ENCODE measurements around the gene CDKN1A.

The CDKN1A gene

DNA sequence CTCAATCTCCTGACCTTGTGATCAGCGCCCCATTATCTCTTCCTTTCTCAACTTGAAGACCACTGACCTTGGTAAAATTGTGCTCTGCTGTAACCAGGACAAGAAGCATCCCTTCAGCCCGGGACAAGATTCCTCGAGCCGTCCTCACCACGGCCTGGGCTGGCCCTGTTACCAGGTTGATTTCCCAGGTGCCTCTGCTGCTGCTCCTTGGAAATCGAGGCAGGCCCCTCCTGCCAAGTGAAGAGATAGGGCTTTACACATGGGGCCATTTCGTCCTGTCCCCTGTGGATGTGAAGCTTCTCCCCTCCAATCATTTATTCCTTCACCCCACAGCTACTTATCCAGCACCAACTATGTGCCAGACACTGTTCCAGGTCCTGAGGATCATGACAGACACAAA lies 40.6 kb downstream of the CDKN1A start:
- ChIA-PET POLR2A (interaction anchor here (0.5 kb wide), 2 partner anchors 113 to 177 kb away, joined by 3 to 4 read pairs; no protein-coding TSS in a partner anchor), CTCF (interaction anchor here (1.2 to 1.6 kb wide), 5 partner anchors 14 to 300 kb away, joined by 3 to 9 read pairs (median 4); no protein-coding TSS in a partner anchor)
- Histone ChIP-seq H3K4me1 (ENCODE audit: control insufficient read depth, insufficient read depth, low read length) (no peaks in the 10 kb centered on the region), H3K27ac (ENCODE audit: extremely low read depth, low read depth, low read length) (no peak overlapping the region), H3K9me3 (ENCODE audit: control insufficient read depth, insufficient read depth, low read depth, low read length) (no peaks in the 10 kb centered on the region), H3K36me3 (ENCODE audit: control insufficient read depth in 2 of 2, insufficient read depth in 1 of 2, low read length in 2 of 2) (no peaks in the 10 kb centered on the region), H3K4me3 (ENCODE audit: low read depth, low read length) (no peak overlapping the region)
- TF ChIP-seq, protein P1, sequence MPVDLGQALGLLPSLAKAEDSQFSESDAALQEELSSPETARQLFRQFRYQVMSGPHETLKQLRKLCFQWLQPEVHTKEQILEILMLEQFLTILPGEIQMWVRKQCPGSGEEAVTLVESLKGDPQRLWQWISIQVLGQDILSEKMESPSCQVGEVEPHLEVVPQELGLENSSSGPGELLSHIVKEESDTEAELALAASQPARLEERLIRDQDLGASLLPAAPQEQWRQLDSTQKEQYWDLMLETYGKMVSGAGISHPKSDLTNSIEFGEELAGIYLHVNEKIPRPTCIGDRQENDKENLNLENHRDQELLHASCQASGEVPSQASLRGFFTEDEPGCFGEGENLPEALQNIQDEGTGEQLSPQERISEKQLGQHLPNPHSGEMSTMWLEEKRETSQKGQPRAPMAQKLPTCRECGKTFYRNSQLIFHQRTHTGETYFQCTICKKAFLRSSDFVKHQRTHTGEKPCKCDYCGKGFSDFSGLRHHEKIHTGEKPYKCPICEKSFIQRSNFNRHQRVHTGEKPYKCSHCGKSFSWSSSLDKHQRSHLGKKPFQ (tag by site-specific recombination; IDR thresholded peaks at IDR 0.05): no peak
- no peak for TF ChIP-seq ZFP69B (tag by site-specific recombination; IDR thresholded peaks at IDR 0.05)
- no peak for TF ChIP-seq SETDB1 (IDR thresholded peaks at IDR 0.05; ENCODE audit: insufficient read length, low read length)
- TF ChIP-seq SP2 (tag by site-specific recombination; IDR thresholded peaks at IDR 0.05): no peak
- TF ChIP-seq ZNF529 (tag by site-specific recombination; IDR thresholded peaks at IDR 0.05; ENCODE audit: insufficient replicate concordance): no peak

DNA sequence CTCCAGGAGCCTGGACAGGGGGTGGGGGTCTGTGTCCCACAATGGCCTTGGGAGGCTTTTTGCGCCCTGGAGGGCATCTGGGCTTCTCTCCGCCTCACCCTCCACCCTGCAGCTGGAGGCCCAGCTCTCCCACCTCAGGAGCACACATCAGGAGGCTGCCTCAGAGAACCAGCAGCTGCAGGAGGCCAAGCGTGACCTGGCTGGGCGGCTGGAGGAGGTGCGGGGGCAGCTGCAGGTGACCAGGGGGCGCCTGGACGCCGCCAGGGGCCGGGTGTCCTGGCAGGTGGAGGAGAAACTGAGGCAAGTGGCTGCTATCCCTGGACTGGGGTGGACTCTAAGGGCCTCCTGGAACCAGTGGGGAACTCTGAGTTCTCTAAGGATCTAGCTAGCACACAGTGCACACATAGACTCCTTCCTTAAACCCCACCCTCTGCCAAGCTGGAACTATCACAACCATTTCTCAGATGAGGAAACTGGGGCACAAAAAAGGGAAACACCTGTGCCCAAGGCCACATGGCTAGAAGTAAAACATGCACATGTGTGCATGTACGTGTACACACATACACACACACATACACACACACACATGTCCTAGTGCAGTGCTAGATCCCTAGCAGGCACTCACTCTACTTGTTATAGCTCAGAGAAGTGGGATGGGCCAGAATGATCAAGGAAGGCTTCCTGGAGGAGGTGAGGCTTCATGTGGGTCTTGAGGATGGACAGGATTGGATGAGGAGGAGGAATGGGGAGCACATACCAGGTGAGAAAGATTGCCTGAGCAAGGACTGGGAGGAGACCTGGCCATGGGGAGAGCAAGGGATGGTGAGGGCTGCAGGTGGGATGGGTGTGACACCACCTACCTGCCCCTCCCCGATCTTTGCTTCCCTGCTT lies 42.0 kb downstream of the CDKN1A start:
- TF ChIP-seq SETDB1 (IDR thresholded peaks at IDR 0.05; ENCODE audit: insufficient read length, low read length) (no peak), ZIC2 (tag by site-specific recombination; IDR thresholded peaks at IDR 0.05) (peak; percentile 68), ZNF776 (tag by site-specific recombination; IDR thresholded peaks at IDR 0.05; ENCODE audit: borderline replicate concordance) (no peak), GLIS1 (tag by site-specific recombination; IDR thresholded peaks at IDR 0.05) (0 out of 2 replicates have a peak, but pooled peaks have one; percentile 20), ZNF146 (tag by site-specific recombination; IDR thresholded peaks at IDR 0.05) (no peak)
- TF ChIP-seq, protein P2, sequence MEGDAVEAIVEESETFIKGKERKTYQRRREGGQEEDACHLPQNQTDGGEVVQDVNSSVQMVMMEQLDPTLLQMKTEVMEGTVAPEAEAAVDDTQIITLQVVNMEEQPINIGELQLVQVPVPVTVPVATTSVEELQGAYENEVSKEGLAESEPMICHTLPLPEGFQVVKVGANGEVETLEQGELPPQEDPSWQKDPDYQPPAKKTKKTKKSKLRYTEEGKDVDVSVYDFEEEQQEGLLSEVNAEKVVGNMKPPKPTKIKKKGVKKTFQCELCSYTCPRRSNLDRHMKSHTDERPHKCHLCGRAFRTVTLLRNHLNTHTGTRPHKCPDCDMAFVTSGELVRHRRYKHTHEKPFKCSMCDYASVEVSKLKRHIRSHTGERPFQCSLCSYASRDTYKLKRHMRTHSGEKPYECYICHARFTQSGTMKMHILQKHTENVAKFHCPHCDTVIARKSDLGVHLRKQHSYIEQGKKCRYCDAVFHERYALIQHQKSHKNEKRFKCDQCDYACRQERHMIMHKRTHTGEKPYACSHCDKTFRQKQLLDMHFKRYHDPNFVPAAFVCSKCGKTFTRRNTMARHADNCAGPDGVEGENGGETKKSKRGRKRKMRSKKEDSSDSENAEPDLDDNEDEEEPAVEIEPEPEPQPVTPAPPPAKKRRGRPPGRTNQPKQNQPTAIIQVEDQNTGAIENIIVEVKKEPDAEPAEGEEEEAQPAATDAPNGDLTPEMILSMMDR (tag by site-specific recombination; IDR thresholded peaks at IDR 0.05): no peak
- TF ChIP-seq, protein P3, sequence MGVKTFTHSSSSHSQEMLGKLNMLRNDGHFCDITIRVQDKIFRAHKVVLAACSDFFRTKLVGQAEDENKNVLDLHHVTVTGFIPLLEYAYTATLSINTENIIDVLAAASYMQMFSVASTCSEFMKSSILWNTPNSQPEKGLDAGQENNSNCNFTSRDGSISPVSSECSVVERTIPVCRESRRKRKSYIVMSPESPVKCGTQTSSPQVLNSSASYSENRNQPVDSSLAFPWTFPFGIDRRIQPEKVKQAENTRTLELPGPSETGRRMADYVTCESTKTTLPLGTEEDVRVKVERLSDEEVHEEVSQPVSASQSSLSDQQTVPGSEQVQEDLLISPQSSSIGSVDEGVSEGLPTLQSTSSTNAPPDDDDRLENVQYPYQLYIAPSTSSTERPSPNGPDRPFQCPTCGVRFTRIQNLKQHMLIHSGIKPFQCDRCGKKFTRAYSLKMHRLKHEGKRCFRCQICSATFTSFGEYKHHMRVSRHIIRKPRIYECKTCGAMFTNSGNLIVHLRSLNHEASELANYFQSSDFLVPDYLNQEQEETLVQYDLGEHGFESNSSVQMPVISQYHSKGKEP (tag by site-specific recombination; IDR thresholded peaks at IDR 0.05): no peak
- TF ChIP-seq, protein P4, sequence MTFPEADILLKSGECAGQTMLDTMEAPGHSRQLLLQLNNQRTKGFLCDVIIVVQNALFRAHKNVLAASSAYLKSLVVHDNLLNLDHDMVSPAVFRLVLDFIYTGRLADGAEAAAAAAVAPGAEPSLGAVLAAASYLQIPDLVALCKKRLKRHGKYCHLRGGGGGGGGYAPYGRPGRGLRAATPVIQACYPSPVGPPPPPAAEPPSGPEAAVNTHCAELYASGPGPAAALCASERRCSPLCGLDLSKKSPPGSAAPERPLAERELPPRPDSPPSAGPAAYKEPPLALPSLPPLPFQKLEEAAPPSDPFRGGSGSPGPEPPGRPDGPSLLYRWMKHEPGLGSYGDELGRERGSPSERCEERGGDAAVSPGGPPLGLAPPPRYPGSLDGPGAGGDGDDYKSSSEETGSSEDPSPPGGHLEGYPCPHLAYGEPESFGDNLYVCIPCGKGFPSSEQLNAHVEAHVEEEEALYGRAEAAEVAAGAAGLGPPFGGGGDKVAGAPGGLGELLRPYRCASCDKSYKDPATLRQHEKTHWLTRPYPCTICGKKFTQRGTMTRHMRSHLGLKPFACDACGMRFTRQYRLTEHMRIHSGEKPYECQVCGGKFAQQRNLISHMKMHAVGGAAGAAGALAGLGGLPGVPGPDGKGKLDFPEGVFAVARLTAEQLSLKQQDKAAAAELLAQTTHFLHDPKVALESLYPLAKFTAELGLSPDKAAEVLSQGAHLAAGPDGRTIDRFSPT (tag by site-specific recombination; IDR thresholded peaks at IDR 0.05): no peak
- TF ChIP-seq, protein P5, sequence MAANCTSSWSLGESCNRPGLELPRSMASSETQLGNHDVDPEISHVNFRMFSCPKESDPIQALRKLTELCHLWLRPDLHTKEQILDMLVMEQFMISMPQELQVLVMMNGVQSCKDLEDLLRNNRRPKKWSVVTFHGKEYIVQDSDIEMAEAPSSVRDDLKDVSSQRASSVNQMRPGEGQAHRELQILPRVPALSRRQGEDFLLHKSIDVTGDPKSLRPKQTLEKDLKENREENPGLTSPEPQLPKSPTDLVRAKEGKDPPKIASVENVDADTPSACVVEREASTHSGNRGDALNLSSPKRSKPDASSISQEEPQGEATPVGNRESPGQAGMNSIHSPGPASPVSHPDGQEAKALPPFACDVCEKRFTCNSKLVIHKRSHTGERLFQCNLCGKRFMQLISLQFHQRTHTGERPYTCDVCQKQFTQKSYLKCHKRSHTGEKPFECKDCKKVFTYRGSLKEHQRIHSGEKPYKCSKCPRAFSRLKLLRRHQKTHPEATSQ (tag by site-specific recombination; IDR thresholded peaks at IDR 0.05): no peak
- H3K27ac ChIP-seq (ENCODE audit: extremely low read depth, low read depth, low read length): no peak overlapping the region
- H3K9me3 ChIP-seq (ENCODE audit: control insufficient read depth, insufficient read depth, low read depth, low read length): no peaks in the 10 kb centered on the region
- no peak overlapping the region for H3K4me3 ChIP-seq (ENCODE audit: low read depth, low read length)
- CTCF ChIA-PET: interaction anchor here (0.5 to 5.4 kb wide), 8 partner anchors 12 to 183 kb away, joined by 3 to 50 read pairs (median 4); no protein-coding TSS in a partner anchor
- POLR2A ChIA-PET: interaction anchor here (0.5 to 1.5 kb wide), 5 partner anchors 33 to 121 kb away, joined by 3 to 5 read pairs (median 4); partner anchors contain the start of gene CDKN1A
- H3K36me3 ChIP-seq (ENCODE audit: control insufficient read depth in 2 of 2, insufficient read depth in 1 of 2, low read length in 2 of 2): no peaks in the 10 kb centered on the region
- no peaks in the 10 kb centered on the region for H3K4me1 ChIP-seq (ENCODE audit: control insufficient read depth, insufficient read depth, low read length)
